HG03095 (cell line): Measurements from ENCODE around the gene UTP11.

Experiments
- ATAC-seq: cut with Tn5 transposase; IDR thresholded peaks from one replicate; pipeline ENCODE4 v1.9.1; 2021; ENCODE audit warnings: moderate library complexity; ENCODE audit not compliant: unreplicated experiment

Gene UTP11

GRCh38 chr1:38068220-38068979 is 55.9 kb downstream of the UTP11 start:
- no peak for ATAC-seq

- ATAC-seq: no peak
Measured at GRCh38 chr1:38068980-38069340, 56.4 kb downstream of the UTP11 start.

GRCh38 chr1:38071312-38072256 is 59.0 kb downstream of the UTP11 start:
- ATAC-seq: no peak

- ATAC-seq: no peak
Measured at GRCh38 chr1:38072858-38073257, 60.3 kb downstream of the UTP11 start.

GRCh38 chr1:38073534-38074301 is 61.2 kb downstream of the UTP11 start:
- ATAC-seq: no peak

GRCh38 chr1:38074302-38074677 is 61.8 kb downstream of the UTP11 start:
- ATAC-seq: no peak
